HG03280 (cell line): ENCODE results near the gene MYO5C.
A peak's percentile ranks its signal among the peaks of the same experiment; 100 is the strongest.

Source experiments
- ATAC-seq: cut with Tn5 transposase; IDR thresholded peaks from one replicate; pipeline ENCODE4 v1.9.1; 2021; ENCODE audit warnings: mild to moderate bottlenecking, moderate library complexity; ENCODE audit not compliant: unreplicated experiment

Gene MYO5C

GRCh38 chr15:52278636-52279367, 16.8 kb downstream of the MYO5C start:
- ATAC-seq: no peak

GRCh38 chr15:52278135-52278534, 17.5 kb downstream of the MYO5C start:
- no peak for ATAC-seq

GRCh38 chr15:52277575-52277974, 18.0 kb downstream of the MYO5C start:
- no peak for ATAC-seq

GRCh38 chr15:52276256-52276770, 19.3 kb downstream of the MYO5C start:
- ATAC-seq: no peak

- ATAC-seq: no peak
Measured at GRCh38 chr15:52263563-52264282, 31.9 kb downstream of the MYO5C start.

- no peak for ATAC-seq
Measured at GRCh38 chr15:52262364-52262763, 33.2 kb downstream of the MYO5C start.

- ATAC-seq: peak; percentile 98
Measured at GRCh38 chr15:52261498-52262242, 33.9 kb downstream of the MYO5C start.

- ATAC-seq: no peak
Measured at GRCh38 chr15:52261026-52261425, 34.6 kb downstream of the MYO5C start.

- no peak for ATAC-seq
Measured at GRCh38 chr15:52259503-52259902, 36.1 kb downstream of the MYO5C start.

GRCh38 chr15:52258461-52258860, 37.1 kb downstream of the MYO5C start:
- no peak for ATAC-seq

- no peak for ATAC-seq
Measured at GRCh38 chr15:52257734-52258062, 37.9 kb downstream of the MYO5C start.

GRCh38 chr15:52256930-52257733, 38.5 kb downstream of the MYO5C start:
- no peak for ATAC-seq

GRCh38 chr15:52256366-52256765, 39.2 kb downstream of the MYO5C start:
- ATAC-seq: no peak

- ATAC-seq: no peak
Measured at GRCh38 chr15:52255935-52256334, 39.7 kb downstream of the MYO5C start.

GRCh38 chr15:52255008-52255407, 40.6 kb downstream of the MYO5C start:
- ATAC-seq: no peak

- ATAC-seq: no peak
Measured at GRCh38 chr15:52254391-52254790, 41.2 kb downstream of the MYO5C start.

GRCh38 chr15:52252781-52253180, 42.8 kb downstream of the MYO5C start:
- ATAC-seq: no peak

GRCh38 chr15:52251144-52251860, 44.3 kb downstream of the MYO5C start:
- no peak for ATAC-seq

- ATAC-seq: no peak
Measured at GRCh38 chr15:52247461-52247860, 48.1 kb downstream of the MYO5C start.
